Spleen (tissue), 11 donors: ENCODE results near the gene NR1I2. TPM values are rescaled to one million over a fixed set of nuclear protein-coding genes. Genes with fewer than 3 reads are reported as not detected.

Experiments used
- DNase-seq: peaks from one replicate; pipeline ENCODE4 v3.0.0-alpha.2; 2020
- H3K27ac ChIP-seq, 8 donors: fragments of 200-600 bp; sonication (generic) in 7 of 8; 1 replicate in 4 of 8; 2 replicates in 4 of 8; pipeline versions ENCODE4 v1.5.0 to v1.8.0; 2016 to 2021; ENCODE audit warnings: inconsistent platforms in 4 of 8, mild to moderate bottlenecking in 4 of 8, moderate library complexity in 1 of 8
- H3K27me3 ChIP-seq, 7 donors: fragments of 200-600 bp; sonication (generic) in 6 of 7; replicated peaks in 1 of 7; 1 replicate in 4 of 7; 2 replicates in 3 of 7; pipeline versions ENCODE4 v1.5.0 to v1.8.0; 2016 to 2021; ENCODE audit warnings: inconsistent platforms in 3 of 7, mild to moderate bottlenecking in 1 of 7
- H3K36me3 ChIP-seq, 6 donors: fragments of 200-600 bp; sonication (generic) in 5 of 6; 1 replicate in 4 of 6; 2 replicates in 2 of 6; pipeline versions ENCODE4 v1.5.0 to v1.8.0; 2016 to 2021; ENCODE audit warnings: inconsistent platforms in 2 of 6
- H3K4me1 ChIP-seq, 6 donors: fragments of 200-600 bp; sonication (generic) in 5 of 6; 1 replicate in 3 of 6; 2 replicates in 3 of 6; pipeline versions ENCODE4 v1.5.0 to v1.8.0; 2016 to 2021; ENCODE audit warnings: inconsistent platforms in 3 of 6
- H3K4me3 ChIP-seq, 8 donors: fragments of 200-600 bp; sonication (generic) in 7 of 8; 1 replicate in 4 of 8; 2 replicates in 4 of 8; pipeline versions ENCODE4 v1.5.0 to v1.8.0; 2016 to 2021; ENCODE audit warnings: inconsistent platforms in 4 of 8, mild to moderate bottlenecking in 4 of 8, moderate library complexity in 2 of 8
- H3K9me3 ChIP-seq, 8 donors: fragments of 200-600 bp; sonication (generic) in 7 of 8; 1 replicate in 4 of 8; 2 replicates in 4 of 8; pipeline versions ENCODE4 v1.5.0 to v1.8.0; 2016 to 2021; ENCODE audit warnings: inconsistent platforms in 4 of 8
- CTCF ChIP-seq, 11 experiments: fragments of 200-600 bp in 7 of 11; fragments of 450-650 bp in 4 of 11; sonication (generic) in 4 of 11; IDR thresholded peaks in 8 of 11; conservative IDR thresholded peaks in 3 of 11; 1 replicate in 7 of 11; 2 replicates in 4 of 11; pipeline versions ENCODE4 v1.4.0 to v1.8.0; 2016 to 2021; ENCODE audit warnings: antibody characterized with exemption in 11 of 11, inconsistent platforms in 4 of 11, mild to moderate bottlenecking in 1 of 11
- POLR2A ChIP-seq, 3 donors: fragments of 450-650 bp; IDR thresholded peaks; one replicate each; pipeline ENCODE4 v1.5.1; 2017; ENCODE audit warnings: antibody characterized with exemption in 3 of 3, mild to moderate bottlenecking in 1 of 3
- POLR2AphosphoS5 ChIP-seq, 3 donors: sonication (generic); formaldehyde crosslinking; IDR thresholded peaks; one replicate each; pipeline ENCODE4 v1.5.1; 2017; ENCODE audit warnings: antibody characterized with exemption in 3 of 3
- WGBS, 5 donors: extraction: QIAGEN DNeasy Blood & Tissue Kit in 3 of 5; methylation state at CpG; one replicate each; pipeline versions ENCODE4 v1.1.5 to v1.1.7; 2013 to 2018; 5-methylcytosine and 5-hydroxymethylcytosine counted together
- intact Hi-C: fragments of 100-400 bp; cut with DNase I; formaldehyde crosslinking; loops from one replicate; pipeline ENCODE4 v1.15.0; 2023; ENCODE audit warnings: low total_unique reads
- polyA plus RNA-seq, 3 donors: library from polyadenylated mRNA; stranded (reverse); fragments of 200-250 nt; gene quantifications; one replicate each; pipeline ENCODE4 v1.2.1, GENCODE V29; 2013
- total RNA-seq, 7 donors: library from RNA; depleted of rRNA in 3 of 7; stranded (reverse); fragments of >200 nt in 3 of 7; fragmentation: NEBNext Ultra II Directional in 4 of 7; extraction: Animal tissue kit (Norgen Biotek cat#: 25700) in 4 of 7; gene quantifications; one replicate each; pipeline versions ENCODE4 v1.1.0 to v1.2.1, GENCODE V29; 2016 to 2021
- donor health status: healthy with polysubstance abuse.
- donor health status: DM: no; HTN: no; CAD: no; lungs with moderate emphysema.
- donor health status: DM: no; HTN: no; CAD: no.
- donor health status: Bipolar disorder and iron deficiency.
- donor health status: healthy.
- donor health status: DM: no; HTN: no; CAD: no.
- donor health status: DM: yes; HTN: yes; CAD: no.

The NR1I2 gene
- total and polyA plus RNA-seq, 10 donors: 0.26 to 1.1 (median 0.55) TPM; not detected in 1

DNA sequence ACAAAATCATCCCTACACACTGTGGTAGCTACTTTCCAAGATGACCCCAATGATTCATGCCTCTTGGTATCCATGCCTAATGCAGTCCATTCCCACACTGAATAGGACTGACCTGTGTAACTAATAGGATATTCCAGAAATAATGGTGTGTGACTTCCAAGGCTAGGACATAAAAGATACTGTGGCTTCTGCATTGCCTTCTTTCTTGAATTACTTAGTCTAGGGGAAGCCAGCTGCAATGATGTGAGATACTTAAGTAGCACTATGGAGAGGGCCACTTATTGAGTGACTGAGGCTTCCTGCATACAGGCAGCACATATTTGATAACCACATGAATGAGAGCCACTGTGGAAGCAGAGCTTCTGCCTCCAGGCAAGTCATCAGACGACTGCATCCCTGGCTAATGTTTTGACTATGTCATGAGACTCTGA lies 50.1 kb downstream of the NR1I2 start:
- 82 to 93% (median 87%) methylated on average over 1 of the region's 1 CpG for WGBS, 5 donors
- intact Hi-C loops: no loop called here

GRCh38 chr3:119834754-119835370 lies 53.0 kb downstream of the NR1I2 start:
- H3K27me3 ChIP-seq: no peaks in the 10 kb centered on the region
- no peaks in the 10 kb centered on the region for H3K9me3 ChIP-seq
- H3K4me1 ChIP-seq: peaks cover 0 to 9% (median 1%) of the 10 kb centered on the region in 6 donors
- no peak for TF ChIP-seq CTCF (IDR thresholded peaks at IDR 0.05 in 8 of 11, conservative IDR thresholded peaks at IDR 0.05 in 3 of 11)
- no peak for TF ChIP-seq POLR2A (IDR thresholded peaks at IDR 0.05)
- no peak for TF ChIP-seq POLR2AphosphoS5 (IDR thresholded peaks at IDR 0.05)
- peaks cover 0 to 33% (median 1%) of the 10 kb centered on the region in 6 donors for H3K36me3 ChIP-seq
- H3K27ac ChIP-seq: no peak overlapping the region
- 85 to 96% (median 91%) methylated on average over 2 of the region's 2 CpGs for WGBS, 5 donors
- DNase-seq: no peak
- intact Hi-C loops: no loop called here
- no peak overlapping the region for H3K4me3 ChIP-seq

More for the DNA sequence above, 50.1 kb downstream of the NR1I2 start:
- peaks cover 0 to 9% (median 1%) of the 10 kb centered on the region in 6 donors for H3K4me1 ChIP-seq
- no peak for TF ChIP-seq CTCF (IDR thresholded peaks at IDR 0.05 in 8 of 11, conservative IDR thresholded peaks at IDR 0.05 in 3 of 11)
- no peak for TF ChIP-seq POLR2AphosphoS5 (IDR thresholded peaks at IDR 0.05)
- no peak for TF ChIP-seq POLR2A (IDR thresholded peaks at IDR 0.05)
- no peaks in the 10 kb centered on the region for H3K27me3 ChIP-seq
- no peak overlapping the region for H3K27ac ChIP-seq
- H3K36me3 ChIP-seq: peaks cover 0 to 15% (median 0%) of the 10 kb centered on the region in 6 donors
- DNase-seq: no peak
- no peak overlapping the region for H3K4me3 ChIP-seq
- no peaks in the 10 kb centered on the region for H3K9me3 ChIP-seq

GRCh38 chr3:119835556-119835955 lies 53.7 kb downstream of the NR1I2 start:
- H3K4me3 ChIP-seq: no peak overlapping the region
- H3K27me3 ChIP-seq: no peaks in the 10 kb centered on the region
- DNase-seq: no peak
- H3K4me1 ChIP-seq: peaks cover 0 to 9% (median 1%) of the 10 kb centered on the region in 6 donors
- no peak overlapping the region for H3K27ac ChIP-seq
- H3K9me3 ChIP-seq: no peaks in the 10 kb centered on the region
- intact Hi-C loops: no loop called here
- H3K36me3 ChIP-seq: peaks cover 0 to 40% (median 3%) of the 10 kb centered on the region in 6 donors
- TF ChIP-seq POLR2A (IDR thresholded peaks at IDR 0.05) (no peak), CTCF (IDR thresholded peaks at IDR 0.05 in 8 of 11, conservative IDR thresholded peaks at IDR 0.05 in 3 of 11) (no peak), POLR2AphosphoS5 (IDR thresholded peaks at IDR 0.05) (no peak)

DNA sequence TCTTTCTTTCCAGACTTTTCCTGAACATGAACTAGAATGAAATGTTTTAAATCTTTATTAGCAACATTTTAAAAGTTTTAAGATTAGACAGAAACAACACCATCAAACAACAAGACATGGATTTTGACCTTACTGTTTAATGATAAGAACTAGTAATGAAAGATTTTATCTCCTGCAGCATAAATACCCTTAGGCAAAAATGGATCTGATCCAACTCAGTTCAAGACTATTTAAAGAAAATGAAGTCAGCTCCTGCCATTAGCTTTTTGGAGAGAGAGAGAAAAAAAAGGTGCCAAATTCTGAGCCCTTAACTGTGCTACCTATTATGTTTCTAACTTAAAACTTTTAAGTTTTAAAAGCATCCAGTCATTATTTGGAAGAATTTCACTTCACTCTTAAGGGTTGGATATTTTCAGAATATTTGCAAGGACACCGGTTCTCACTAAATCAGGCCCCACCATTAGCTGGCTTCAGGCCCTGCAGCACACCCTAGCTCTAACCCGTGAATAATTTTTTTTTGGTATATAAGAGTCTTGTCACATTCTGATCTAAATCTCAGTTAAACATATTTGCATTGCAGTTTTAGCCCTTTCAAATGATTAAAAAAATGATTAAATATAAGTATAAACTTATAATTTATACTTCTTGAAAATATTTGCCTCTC lies 60.0 kb downstream of the NR1I2 start:
- H3K27me3 ChIP-seq: no peaks in the 10 kb centered on the region
- H3K36me3 ChIP-seq: peaks cover 0 to 62% (median 9%) of the 10 kb centered on the region in 6 donors
- intact Hi-C loops: no loop called here
- H3K4me3 ChIP-seq: no peak overlapping the region
- WGBS, 5 donors: 64 to 78% (median 67%) methylated on average over 2 of the region's 2 CpGs
- no peak for DNase-seq
- H3K9me3 ChIP-seq: peaks cover 0 to 3% (median 0%) of the 10 kb centered on the region in 8 donors
- H3K4me1 ChIP-seq: peaks cover 0 to 4% (median 0%) of the 10 kb centered on the region in 6 donors
- TF ChIP-seq POLR2A (IDR thresholded peaks at IDR 0.05) (no peak), POLR2AphosphoS5 (IDR thresholded peaks at IDR 0.05) (no peak), CTCF (IDR thresholded peaks at IDR 0.05 in 8 of 11, conservative IDR thresholded peaks at IDR 0.05 in 3 of 11) (no peak)
- no peak overlapping the region for H3K27ac ChIP-seq
